HG02763 (cell line): ENCODE results near the gene IL1R1.

Source experiments
- ATAC-seq: cut with Tn5 transposase; IDR thresholded peaks from one replicate; pipeline ENCODE4 v1.9.1; 2021; ENCODE audit warnings: mild to moderate bottlenecking, moderate library complexity; ENCODE audit not compliant: unreplicated experiment

Gene IL1R1

DNA sequence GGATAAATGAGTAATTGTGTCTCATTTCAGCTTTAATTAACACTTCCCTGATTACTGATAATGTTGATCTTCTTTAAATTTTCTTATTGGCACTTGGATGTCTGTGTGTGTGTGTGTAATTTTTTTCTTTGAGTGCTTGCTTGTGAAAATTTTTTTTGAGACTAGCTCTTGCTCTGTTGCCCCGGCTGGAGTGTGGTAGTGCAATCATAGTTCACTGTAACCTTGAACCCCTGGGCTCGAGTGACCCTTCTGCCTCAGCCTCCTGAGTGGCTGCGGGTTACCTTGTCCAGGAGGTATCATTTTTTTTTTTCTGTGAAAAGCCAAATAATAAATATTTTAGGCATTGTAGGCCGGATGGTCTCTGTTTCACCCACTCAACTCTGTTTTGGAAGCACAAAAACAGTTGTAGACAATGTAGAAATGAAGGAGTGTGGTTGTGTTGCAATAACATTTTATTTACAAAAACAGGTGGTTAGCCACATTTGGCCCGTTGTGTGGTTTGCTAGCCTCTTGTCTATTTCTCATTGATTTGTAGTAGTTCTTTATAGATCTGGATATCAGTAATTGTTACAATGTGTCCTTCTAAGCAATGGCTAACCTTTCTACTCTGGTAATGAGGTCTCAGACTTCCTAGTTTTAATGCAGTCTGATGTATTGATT is 52.2 kb downstream of the IL1R1 start:
- no peak for ATAC-seq

DNA sequence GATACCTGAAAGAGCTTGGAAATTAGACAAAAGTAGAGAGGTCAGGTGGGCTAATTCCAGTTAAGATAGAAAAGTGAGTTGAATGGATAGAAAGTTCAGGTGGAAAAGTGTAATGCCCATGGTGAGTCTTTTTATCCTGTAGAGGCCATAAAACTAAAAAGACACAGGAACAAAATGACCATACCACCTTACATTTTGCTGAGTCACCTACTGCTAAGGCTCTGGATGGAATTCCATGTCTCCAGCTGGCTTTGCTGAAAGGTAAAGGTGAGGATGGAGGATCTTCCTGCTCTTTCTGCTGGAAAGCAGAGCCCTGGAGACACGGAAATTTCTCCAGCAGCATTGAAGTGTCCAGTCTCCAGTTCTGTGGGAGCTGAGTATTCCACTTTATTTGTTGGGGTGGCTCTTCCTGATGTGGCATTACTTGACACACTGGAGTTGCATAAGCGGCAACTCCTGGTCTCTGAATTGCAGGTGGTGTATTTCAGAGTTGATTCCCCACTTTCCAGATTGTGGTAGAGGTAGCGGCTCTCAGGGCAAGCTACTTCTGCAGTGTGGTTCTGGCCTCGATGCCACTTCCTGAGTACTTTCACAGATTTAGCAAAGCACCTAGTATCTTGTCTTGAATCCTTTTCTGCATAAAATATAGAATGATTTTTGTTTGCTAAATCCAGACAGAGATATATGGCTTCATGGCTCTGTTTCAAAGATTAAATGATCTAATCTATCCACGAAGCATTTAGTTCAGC is 55.0 kb downstream of the IL1R1 start:
- no peak for ATAC-seq

DNA sequence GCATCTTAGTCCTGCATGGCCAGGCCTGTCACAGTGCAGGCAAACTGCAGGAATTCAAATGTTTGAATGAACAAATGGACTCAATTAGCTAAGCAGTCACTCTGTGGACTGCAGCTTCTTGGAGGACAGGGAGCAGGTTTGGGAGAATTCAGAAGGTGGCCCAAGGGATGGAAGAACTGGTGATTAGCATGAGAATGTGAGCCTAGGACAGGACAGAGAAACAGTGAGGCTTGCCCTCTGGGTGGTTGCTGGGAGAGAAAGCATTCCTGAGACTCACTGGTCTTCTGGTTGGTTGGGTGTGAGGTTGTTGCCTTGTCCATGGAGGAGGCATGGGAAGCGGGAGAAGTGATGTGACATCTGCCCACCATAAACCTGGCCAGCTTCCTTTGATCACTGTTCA is 58.0 kb downstream of the IL1R1 start:
- no peak for ATAC-seq

DNA sequence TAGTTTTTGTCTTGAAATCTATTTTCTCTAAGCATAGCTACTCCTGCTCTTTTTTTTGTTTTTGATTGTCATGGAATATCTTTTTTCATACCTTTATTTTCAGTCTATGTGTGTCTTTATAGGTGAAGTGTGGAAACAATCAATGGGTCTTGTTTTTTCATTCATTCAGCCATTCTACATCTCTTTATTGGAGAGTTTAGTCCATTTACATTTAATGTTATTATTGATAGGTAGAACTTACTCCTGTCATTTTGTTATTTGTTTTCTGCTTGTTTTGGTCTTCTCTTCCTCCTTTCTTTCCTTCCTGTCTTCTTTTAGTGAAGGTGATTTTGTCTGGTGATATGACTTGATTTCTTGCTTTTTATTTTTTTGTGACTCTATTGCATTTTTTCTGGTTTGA is 62.1 kb downstream of the IL1R1 start:
- ATAC-seq = no peak

DNA sequence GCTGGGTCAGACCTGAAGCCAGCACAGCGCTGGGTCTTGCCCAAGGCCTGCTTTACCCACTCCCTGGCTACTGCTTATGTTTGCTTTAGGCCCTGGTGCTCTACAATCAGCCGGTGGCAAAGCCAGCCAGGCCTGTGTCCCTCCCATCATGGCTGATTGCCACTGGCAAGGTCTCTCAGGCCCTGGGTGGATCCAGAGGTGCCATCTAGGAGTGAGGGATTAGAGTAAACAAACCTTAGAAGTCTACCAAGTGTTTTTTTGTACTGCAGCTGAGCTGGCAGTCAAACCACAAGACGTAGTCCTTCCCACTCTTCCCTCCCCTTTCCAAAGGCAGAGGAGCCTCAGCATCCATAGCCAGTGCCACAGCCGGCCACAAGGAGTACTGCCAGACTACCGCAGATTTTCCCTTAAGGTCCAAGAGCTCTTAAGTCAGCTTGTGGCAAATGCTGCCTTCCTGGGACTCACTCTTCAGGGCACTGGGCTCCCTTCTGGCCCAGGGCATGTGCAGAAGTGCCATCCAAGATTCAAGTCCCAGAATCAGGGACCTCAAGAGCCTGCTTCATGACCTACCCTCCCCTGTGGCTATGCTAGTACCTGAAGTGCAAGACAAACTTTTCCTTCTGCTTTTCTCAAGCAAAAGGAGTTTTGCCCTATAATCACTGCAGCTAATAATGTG is 64.3 kb downstream of the IL1R1 start:
- ATAC-seq = no peak

DNA sequence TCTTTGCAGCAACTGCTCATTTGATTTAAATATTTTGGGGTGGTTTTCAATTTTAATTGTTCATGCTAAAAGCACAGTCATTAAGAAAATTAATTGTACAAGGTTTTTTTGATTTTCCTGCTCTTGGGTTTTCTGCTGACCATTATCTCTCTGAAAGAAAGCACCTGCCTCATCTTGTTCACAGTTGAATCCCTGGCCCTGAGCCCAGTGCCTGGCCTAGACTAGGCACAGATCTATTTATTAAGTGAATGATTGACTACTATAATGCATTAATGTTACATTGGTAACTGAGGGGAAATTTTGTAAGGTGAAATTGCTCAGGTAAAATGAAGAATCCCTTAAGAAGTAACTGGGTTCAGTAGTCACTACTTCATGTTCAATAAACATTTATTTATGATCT is 66.2 kb downstream of the IL1R1 start:
- ATAC-seq = no peak

DNA sequence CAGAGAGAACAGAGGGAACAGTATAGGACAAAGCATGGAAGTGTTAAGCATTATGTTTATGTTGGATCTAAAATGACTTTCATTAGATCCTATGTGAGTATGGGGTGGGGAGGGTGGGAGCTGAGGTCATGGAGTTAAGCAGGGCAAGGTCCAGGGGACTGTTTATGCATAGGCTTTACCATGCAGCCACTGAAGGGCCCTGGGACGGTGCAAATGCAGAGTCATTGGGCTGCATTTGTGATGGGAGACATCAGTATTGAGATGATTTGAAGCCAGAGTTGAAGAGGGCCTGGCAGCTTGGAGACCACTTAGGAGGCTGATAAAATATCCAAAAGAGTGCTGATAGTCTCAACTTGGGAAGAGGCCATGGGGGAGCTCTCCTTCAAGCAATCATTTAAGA is 66.9 kb downstream of the IL1R1 start:
- no peak for ATAC-seq

DNA sequence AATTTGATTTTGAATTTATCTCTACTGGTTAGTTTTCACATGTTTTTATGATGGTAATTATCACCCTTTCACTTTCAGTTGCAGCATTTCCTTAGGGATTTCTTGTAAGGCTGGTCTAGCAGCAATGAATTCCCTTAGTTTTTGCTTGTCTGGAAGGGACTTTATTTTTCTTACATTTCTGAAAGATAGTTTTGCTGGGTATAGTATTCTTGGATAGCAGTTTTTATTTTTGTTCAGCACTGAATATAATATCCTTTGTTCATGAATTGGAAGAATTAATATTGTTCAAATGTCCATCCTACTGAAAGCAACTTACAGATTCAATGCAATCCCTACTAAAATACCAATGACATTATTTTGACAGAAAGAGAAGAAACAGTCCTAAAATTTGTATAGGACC is 74.5 kb downstream of the IL1R1 start:
- no peak for ATAC-seq

DNA sequence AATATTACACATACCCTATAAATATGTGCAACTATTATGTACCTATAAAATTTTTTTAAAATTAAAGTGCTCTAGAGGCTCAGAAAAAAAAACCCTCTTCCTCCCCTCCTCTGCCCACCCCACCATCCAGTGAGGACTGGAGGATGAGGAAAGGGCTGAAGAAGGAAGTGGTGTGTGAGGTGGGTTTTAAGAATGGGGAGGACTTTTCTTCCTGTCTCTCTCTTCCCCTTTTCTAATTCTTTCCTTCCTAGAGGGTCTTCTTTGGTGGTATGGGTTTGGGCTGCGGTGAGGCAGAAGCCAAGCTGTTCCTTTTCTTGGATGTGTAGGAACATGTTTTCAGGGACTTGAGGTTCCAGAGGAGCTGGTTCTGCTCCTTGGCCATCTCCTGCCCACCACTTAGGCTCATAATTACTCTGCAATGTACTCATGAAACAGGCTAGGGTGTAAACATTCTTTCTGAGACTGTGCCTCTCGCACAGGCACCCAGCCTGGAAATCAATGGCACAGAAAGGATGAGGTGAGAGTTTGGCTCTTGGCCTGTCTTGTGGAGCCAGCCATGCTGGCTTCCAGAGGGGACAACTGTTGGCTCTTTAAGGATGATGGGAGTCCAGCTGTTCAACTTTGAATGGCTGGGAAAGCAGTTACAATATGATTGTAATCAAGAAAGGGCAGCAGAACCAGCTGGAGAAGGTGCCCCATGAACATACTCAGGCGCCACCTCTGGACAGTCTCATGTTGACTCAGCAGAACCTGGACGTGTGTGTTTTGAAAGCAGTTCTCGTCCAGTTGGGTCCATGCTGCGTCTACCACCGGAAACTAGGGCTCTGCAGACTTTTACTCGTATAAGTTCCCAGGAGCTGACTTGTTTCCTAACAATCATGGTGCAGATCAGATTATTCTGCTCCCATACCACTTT is 82.5 kb downstream of the IL1R1 start:
- no peak for ATAC-seq

DNA sequence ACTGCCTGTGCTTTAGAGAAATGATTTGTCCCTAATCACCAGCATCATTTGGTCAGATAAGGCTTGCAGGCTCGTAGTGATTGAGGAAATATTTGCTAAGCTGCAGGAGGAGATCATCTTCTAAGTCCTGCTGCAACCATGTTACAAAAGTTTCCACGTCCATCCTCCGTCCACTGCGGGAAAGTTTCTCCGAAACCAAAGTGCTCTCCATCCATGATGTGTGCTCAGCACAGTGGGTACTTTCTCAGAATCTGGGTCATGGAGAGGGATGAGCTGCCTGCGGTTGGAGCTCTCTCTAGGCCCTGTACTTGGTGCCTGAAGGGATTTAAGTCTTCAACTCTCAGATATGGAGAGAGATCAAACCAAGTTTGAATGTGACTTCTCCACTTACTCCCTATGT is 83.6 kb downstream of the IL1R1 start:
- no peak for ATAC-seq

DNA sequence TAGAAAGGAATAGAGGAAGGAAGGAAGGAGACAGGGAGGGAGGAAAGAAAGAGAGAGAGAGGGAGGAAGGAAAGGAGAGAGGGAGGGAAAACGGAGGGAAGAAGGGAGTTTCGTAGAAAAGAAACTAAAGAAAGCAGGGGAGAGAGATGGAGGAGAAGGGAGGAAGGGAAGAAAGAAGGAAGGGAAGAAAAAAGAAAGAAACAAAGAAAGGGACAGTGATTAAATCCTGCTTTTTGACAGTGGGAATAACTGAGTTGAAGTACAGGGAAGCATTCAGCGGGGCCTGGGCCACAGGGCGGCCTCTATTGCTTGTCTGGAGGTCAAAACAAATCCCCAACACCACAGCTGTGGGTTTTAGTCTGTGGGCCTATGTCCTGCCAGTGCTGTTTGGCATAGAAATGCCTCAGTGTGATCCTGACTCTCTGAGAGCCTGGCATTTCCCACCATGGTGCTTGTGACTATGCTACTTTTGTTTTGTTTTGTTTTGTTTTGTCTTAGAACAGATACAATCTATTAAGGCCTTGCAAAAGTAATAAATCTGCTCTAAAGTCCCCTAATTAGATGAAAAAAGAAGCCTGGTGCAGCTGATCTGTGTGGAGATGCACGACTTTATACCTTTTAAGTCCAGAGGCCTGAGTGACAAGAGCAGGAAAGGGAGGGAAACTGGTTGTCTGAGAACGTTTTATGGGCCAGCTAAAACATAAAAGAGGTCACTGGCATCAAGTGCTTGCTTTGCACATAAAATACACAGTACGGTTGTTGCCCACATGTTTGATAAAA is 84.3 kb downstream of the IL1R1 start:
- no peak for ATAC-seq

DNA sequence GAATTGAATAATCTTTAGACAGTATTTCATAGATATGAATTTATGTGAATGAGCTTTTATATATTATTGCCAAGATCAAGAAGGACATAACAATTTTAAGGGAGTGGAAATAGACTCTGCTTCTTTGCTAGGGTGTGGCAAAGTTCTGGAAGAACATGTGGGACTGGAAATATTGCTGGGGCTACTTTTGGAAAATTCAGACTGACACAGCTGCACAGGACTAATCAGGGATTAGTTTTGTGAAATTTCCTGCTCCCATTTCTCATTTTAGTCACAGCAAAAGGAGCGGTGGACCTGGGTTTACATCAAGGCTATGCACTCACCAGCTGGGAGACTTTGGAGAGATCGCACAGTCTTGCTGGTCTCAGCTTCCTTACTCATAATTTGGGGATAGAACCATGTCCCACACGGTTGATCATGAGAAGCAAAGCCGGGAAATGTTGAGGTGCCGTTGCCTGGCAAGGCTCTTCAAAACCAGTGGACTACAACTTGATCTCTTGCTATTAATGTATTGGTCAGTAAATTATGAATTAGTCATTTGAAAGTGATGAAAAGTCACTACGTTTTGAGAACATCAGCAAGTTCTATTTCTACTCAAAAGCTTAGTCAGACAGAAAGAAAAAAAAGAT is 86.7 kb downstream of the IL1R1 start:
- no peak for ATAC-seq
